NCI-H2107 treated with DMSO at 0.1 percent for 48 hours (cell line): ENCODE results near the gene RAB25.

Experiments used
- DNase-seq: peaks from one replicate; lab custom pipeline; 2025; ENCODE audit not compliant: unreplicated experiment; lab: John Stamatoyannopoulos, UW

Gene RAB25

DNA sequence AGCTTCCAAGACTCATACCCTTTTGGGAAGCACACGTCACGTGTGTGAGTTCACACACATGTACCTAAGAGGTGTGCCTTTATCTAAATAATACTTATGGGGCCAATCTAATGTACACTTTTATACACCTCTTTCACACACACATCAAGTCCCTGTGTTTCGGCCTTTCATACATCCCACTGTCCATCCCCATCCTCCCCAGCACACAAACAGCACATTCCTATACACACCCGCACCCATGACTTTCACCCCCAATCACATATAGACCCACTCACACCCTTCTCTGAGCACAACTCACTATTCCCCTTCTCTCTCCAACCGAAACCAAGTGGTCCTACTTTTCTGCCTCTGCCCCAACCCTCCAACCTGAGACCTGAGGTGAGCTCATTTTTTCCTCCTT, 17.8 kb downstream of the RAB25 start:
- no peak for DNase-seq

DNA sequence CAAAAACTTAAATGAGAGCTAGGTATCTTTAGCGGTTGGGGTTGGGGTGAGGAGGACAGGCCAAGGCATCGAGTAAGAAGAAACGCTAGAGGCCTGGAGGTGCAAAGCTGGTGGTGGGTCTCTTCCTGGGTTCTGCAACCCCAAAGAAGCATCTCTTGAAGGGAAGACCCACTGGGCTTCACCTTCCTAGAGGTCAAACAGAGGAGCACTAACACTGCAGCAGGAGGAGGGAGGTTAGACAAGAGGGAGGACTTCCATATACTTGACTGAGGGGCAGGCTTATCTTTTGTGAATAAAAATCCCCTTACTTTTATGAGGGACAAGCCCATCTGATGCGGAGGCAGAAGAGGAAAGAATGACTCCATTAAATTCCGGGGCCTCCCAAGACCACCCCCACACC, 18.8 kb downstream of the RAB25 start:
- no peak for DNase-seq

DNA sequence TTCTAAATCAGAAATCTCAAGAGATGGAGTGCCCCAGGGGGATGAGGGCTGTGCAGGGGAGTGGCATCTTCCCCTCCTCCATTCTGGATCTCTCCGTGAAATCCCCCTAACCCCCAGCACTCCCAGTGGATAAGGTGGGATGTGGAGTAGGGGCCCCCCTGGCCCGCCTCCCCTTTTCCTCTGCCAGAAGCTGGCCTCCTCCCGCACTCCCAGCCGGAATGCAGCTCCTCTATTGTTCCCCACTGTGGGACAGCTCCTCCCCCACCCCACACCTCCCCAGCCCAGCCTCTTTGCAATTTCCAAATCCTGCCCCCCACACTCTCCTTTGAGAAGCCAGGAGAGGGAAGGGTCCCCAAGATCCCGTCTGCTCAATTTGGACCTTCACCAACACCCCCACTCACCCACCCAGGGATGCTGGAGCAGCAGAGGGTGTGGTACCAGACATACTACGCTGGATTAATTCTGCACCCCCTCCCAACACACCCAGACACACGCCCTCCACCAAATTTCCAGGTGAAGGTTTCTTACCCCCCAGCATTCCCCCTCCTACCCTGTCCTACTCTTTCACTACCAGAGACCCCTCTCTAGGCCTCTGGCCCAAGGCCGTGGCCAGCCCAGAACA, 19.4 kb downstream of the RAB25 start:
- no peak for DNase-seq

DNA sequence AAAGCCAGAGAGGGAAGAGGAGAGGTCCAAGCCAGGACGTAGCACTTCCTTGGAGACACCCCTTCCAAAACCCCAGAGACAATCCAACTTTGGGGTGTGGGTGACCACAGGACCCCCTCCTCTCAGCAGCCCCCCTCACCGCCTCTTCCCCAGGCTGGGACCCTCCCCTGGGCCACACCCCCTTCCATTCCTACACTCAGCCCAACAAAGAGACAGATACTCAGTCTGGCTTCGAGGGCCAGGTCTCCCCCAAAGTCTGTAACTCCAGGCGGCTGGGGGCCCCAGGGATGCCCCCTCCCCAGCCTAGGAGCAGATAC, 19.9 kb downstream of the RAB25 start:
- no peak for DNase-seq

DNA sequence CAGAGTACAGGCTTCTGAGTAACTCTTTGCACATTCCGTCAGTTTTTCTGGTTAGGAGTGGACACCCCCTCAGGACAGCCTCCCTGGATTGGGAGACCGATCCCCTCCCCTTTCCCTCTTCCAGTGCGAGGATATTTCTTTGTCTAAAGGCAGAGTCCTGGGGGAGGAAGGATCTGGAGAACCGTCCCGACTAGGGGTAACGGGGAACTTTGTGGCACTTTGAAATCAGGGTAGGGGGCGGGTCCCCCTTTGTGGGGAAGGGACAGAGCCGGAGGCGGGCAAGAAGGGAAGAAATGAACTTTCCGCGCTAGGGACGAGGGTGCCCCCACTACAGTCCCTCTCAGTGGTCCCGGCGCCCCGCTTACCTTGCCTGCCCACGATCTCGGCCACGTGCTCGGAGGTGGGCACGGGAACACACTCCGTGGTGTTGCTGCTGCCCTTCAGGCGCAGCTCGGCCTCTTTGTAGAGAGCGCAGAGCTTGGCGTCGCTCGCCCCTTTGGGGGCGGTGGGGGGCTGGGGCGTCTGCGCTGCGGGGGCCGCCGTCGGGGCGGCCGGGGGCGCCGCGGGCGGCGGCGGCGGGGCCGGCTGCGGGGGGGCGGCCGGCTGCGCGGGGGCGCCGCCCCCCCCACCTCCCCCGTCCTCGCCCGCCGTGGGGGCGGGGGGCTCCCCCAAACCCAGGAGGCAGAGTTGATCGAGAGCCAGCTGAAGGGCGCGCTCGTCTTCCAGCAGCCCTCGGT, 20.4 kb downstream of the RAB25 start:
- DNase-seq = no peak

DNA sequence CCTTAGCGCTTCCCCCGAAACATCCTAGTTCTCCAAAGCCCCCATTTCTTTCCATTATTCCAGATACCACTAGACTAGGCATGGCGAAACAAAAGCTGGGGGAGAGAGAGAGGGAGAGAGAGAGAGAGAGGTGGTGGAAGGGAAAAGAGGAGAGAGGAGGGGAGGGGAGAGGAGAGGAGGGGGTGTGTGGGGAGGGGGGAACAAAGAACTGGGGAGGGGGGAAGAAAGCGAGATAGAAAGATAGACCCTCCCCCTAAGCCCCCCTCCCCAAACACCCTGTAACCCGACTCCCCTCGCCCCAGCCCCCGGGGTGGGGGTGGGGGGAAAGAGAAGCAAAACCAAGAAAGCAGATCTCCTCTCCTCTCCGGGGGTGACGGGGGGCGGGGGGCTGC, 21.0 kb downstream of the RAB25 start:
- no peak for DNase-seq

DNA sequence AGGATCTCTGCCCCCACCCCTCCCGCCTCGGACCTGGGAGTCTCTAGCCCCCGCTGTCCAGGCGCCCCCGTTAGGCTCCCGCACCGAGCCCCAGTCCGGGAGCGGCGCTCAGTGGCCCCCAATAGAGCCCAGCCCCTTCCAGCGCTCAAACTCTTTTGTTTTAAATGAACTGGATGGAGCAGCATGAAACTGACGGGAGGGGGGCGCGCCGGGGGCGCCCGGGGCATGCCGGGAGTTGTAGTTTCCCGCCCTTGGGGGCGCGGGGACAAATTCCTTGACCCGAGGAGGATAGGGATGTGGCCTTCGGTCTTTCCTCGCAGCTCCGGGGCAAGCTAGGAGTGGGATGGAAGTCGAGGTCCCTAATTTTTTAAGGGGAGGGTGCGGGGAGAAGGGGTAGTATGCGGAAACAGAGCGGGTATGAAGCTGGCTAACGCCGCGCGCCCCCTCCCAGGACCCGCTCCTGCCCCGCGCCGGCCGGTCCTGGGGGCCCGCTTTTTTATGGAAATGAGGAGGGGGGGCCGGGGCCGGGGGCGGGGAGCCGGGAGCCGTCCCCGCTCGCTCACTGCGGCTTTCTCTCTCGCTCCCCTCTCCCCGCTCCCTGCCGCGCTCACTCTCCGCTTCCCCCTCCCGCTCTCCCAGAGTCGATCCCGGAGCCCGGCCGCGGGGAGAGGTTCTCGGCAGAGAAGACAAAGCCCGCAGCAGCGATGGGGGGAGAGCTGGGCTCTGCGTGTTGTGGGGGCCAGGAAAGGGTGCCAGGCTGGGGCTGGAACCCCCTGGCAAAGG, 21.5 kb downstream of the RAB25 start, which contains the start of gene MEX3A:
Gene MEX3A, minus strand, starts transcription at position 157 of the 783 bp plus-strand sequence. CDS start 467 bp downstream, outside the sequence.
- DNase-seq = peak; percentile 65

DNA sequence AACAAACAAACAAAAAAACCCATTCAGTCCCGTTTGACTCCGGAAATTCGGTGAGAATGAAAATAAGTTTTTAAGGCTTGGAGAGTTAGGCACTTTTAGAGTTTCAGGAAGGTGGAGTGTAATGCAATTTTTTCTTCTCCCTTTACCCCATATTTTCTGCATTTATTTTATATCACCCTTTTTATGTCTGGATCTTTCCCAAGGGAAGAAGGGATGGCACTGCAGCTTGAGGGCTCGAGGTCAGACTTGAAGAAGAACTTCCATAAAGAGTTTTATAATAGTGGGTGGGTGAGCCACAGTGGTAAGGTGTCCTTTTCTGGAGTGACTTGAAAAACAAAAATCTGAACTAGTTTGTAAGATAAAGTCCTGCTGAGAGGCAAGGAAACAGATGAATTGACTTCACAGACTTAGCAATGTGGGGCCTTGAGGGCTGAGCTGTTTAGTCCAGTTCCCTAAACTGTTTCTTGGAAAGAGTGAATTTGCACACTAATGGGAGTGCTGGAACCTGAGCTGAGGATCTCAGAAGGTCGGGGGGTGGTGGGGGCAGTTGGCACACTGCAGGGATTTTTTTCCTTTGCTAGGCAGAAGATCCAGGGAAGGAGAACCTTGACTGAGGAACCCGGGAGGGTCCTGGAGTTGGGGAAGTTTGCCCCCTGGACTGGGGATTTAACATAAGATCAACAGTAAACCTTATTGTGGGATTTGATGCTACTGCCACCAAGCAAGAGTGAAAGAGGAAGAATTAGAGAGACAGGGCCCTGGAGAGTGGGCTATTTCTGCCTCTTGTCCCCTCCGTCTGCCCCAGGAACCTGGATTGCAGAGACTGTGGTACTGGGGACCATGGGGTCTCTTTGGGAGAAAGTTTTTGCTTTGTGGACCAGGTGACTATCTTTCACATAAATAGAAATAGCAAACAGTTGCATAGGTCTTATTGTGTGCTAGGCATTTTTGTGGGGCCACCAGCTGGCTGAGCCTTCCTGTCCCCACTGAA, 23.1 kb downstream of the RAB25 start:
- no peak for DNase-seq

DNA sequence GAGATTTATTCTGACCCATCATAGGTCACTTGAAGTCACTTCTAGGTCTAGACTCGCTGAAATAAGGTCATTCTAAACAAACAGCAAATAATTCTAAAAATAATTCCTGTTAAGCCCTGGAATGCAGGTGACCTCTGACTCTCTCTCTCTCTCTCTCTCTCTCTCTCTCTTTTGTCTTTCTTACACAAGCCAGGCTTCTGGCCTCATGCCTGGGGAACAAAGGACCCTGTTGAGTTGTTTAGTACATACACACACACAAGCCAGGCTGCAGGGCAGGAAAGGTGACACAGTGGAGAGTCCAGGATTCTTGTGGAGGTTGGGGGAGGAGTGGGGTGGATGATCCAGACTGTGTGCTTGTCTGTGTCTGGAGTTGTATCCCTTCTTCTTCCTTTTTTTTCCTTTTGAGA, 25.3 kb downstream of the RAB25 start:
- DNase-seq = no peak

DNA sequence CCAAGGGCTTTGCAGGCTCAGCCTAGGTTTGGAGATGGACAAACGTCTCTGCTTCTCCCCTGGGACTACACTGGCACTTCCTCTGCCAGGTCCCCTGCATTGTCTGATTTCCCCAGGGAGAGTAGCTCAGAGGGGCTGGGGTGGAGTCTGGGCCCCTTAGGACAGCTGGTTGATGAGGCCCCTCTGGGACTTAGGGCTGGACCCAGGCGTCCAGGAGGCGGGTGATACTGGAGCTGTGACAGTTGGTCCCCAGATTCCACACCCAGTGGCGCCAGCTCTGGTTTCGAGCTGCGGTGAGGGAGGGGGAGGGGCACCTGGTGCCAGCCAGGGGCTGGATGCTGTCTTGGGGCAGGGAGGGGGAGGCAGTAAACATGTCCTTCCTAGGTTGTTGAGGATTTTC, 28.7 kb downstream of the RAB25 start:
- peak; percentile 88 for DNase-seq

DNA sequence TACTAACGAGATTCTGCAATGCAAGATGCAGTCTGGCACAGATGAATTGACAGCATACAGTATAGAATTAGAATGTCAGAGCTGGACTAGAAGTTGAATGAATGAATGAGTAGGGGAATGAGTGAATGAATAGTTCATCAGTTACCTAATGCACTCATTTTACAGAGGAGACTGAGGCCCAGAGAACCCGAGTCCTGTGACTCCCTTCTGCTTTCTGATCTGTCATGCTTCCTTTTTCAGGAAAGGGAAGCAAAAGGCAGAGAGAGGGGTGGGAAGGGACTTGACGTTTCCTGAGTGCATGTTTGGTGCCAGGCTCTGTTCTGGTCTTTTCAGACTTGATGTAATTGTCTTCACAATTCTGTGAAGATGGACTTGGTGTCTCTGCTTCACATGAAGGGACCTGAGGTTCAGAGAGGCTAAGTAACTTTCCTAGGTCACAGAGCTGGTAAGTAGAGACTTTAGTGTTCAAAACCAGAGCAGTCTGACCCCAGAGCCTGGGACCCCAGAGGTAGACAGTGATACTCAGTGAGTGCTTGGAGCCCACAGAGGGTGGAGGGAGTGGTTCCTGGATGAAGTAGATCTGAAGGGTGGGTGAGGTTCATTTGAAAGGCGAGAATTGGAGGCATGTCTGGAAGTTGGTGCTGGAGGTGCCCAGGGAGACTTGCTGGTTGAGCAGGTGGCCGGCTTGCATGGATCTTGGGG, 29.3 kb downstream of the RAB25 start:
- DNase-seq = peak; percentile 63

DNA sequence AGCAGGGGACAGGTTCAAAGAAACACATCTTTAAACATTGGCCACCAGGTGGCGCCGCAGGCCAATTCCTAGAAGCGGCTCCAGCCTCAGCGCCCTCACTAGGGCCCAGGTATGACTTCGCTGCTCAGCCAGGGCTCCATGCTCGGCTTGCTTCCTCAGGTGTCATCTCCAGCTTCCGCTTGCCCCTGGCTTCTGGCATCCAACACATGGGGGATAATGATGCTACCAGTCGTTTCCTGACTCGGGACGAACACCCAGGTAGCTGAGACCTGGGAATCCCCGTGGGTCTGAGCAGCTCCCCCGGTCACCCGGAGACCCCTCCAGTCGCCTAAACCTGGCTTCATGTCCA, 29.9 kb downstream of the RAB25 start:
- DNase-seq = peak; percentile 91

DNA sequence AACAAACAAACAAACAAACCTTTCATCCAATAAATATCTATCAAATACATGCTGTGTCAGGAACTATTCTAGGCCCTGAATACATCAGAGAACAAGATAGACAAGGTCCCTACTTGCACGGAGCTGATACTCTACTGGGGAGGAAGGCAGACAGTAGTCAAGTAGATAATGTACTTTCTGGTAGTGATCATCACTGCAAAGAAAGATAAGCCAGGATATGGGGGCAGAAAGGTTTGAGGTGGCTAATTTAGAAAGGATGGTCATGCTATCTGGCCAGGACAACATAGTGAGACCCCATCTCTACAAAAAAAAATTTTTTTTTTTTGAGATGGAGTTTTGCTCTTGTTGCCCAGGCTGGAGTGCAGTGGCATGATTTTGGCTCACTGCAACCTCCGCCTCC, 30.6 kb downstream of the RAB25 start:
- no peak for DNase-seq

DNA sequence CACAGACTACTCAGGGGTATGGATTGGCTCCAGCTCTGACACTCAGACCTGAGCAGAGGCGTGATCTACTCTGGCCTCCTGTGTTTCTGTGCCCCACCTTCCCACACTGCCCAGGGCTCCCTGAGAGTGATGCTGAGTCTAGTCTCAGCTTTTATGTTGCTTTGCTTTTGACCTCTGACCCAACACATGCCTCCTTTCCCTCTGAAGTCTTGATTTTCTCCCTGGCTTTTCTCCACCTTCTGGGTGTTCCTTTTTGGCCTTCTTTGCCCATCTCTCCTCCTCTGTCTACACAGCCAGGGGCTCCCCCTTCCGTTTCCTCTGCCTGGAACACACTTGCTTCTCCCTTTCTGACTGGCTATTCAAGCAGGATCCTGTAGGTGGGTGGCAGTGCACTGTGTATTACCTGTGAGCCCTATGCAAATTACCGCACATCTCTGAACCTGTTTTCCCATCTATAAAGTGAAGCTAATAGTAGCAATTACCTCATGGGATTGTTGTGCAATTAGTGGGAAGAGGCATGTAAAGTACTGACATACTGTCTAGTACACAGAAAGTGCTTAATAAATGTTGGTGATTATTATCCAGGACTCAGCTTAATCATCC, 35.0 kb downstream of the RAB25 start:
- DNase-seq = no peak

DNA sequence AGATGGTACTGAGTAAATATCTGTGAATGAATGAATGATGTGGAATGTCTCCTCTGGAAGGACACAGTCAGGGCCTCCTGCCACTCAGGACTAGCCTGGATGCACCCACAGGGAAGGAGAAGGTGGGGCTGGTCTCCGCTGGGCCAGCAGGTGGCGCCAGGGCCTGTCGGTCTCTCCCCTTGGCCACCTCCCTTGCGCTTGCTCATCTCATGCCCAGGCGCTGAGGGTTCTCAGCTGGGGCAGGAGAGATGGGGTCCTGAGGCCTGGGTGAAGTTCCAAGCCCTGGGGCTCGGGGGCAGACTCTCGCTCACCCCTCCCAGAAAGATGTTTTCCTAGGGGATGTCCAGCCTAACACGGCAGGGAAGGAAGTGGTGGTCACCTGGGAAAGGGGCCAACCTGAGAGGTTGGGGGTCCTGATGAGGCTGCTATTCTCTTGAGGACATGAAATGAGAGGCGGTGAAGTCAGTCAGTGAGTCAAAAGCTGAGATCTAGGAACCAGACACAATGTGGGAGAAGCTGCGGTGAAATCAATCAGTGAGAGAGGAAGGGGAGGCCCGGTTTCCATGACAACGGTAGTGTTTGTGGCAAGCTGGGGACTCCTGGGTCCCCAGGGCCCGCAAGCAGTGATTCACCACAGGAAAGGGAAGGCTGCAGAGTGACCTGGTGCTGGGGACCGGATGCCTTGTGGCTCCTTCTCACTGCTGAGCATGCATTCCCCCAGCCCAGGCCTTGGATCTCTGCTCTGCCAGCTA, 35.9 kb downstream of the RAB25 start:
- peak; percentile 44 for DNase-seq

DNA sequence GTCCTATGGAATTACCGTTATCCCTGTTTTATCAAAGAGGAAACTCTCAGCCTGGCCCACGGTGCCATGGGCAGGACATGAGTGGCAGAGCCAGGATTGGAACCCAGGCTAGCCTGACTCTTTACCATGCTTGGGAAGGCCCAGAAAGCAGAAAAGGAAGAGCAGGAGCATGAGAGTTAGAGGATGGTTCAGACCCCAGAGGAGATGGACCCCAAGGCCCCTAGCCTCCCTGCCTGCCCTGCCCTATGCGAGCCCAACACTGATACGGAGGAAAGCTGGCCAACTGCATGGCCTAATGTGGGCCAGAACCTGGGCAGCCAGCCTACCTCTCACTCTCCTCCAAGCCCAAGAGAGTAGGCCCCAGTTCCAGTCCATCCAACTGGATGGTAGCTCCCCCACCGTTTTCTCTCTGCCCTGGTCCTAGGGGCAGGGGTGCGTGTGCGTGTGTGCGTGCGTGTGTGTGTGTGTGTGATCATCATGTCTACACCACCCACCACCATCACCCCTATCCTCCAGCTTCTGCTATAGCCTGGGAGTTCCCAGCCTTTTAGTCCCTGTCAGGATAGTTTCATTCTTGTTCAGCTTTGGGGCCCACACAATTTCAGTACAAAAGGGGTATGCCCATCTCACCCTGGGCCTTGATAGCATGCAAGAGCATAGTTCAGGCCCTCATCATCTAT, 36.7 kb downstream of the RAB25 start:
- DNase-seq = no peak

DNA sequence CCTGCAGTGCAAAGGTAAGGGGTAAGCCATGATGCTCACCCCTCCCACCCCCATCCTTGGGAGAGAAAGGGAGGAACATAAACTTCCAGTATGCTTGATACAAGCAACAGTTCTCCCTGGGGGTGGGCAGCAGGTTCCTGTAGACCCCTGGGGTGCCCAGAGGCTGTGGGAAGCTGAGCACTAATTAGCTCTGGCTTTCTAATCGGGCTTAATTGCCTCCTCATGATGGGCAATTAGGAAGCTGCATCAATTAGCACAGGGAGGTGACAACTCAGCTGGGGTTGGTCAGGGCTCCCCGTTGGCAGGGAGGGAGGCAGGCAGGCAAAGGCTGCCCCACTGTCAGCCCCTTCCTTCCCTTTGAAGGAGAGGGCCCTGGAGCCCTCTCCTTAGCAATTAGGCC, 37.8 kb downstream of the RAB25 start:
- DNase-seq = no peak

DNA sequence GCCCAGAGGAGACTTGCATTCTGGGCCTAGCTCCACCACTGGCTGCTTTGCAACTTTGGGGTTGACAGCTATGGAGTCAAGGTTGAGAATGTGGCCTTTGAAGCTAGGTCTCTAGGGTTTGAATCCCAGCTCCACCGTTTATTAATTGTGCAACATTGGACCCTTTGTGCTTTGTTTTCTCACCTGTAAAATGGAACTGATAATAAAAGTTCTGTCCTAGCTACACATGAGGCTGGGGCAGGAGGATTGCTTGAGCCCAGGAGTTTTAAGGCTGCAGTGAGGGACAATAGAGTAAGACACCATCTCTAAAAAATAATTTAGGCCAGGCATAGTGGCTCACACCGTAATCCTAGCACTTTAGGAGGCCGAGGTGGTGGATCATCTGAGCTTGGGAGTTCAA, 38.3 kb downstream of the RAB25 start:
- no peak for DNase-seq
